Colonic mucosa (tissue), 4 donors: ENCODE data around the gene CYBB. TPM values are rescaled to one million over a fixed set of nuclear protein-coding genes. Genes with fewer than 3 reads are reported as not detected.
A peak's percentile ranks its signal among the peaks of the same experiment; 100 is the strongest.

Experiments used
- DNase-seq: peaks from one replicate; pipeline ENCODE4 v3.0.0-alpha.2; 2020
- H3K27ac ChIP-seq: fragments of 200-600 bp; one replicate; pipeline ENCODE4 v1.8.0; 2021
- H3K27me3 ChIP-seq: fragments of 200-600 bp; one replicate; pipeline ENCODE4 v1.8.0; 2021
- H3K36me3 ChIP-seq: fragments of 200-600 bp; one replicate; pipeline ENCODE4 v1.8.0; 2021
- H3K4me1 ChIP-seq: fragments of 200-600 bp; one replicate; pipeline ENCODE4 v1.8.0; 2021; ENCODE audit warnings: mild to moderate bottlenecking
- H3K4me3 ChIP-seq: fragments of 200-600 bp; one replicate; pipeline ENCODE4 v1.8.0; 2021
- H3K9ac ChIP-seq, 2 donors: one replicate each; pipeline ENCODE4 v1.7.0; 2013; ENCODE audit warnings: control low read depth in 2 of 2, low read depth in 2 of 2, low read length in 2 of 2
- H3K9me3 ChIP-seq: fragments of 200-600 bp; one replicate; pipeline ENCODE4 v1.8.0; 2021
- intact Hi-C: fragments of 100-400 bp; cut with DNase I; formaldehyde crosslinking; loops from one replicate; pipeline ENCODE4 v1.14.1; 2022
- total RNA-seq, 2 donors: library from RNA; stranded (reverse); fragmentation: NEBNext Ultra II Directional in 1 of 2; extraction: Animal tissue kit (Norgen Biotek cat#: 25700) in 1 of 2; gene quantifications; one replicate each; pipeline ENCODE4 v1.2.1, GENCODE V29; 2021
- TF ChIP-seq, protein P1 (sequence below): fragments of 200-600 bp; IDR thresholded peaks from one replicate; pipeline ENCODE4 v1.8.0; 2022; ENCODE audit warnings: antibody characterized with exemption, mild to moderate bottlenecking
- donor health status: healthy.
- donor health status: DM: no; HTN: no; CAD: no.
- donor health status: DM: no; HTN: no; CAD: no.

The CYBB gene
- total RNA-seq, 2 donors from 2014 or later: 7.7 to 18.6 TPM

- Histone ChIP-seq H3K4me1 (no peaks in the 10 kb centered on the region), H3K9ac (no peak overlapping the region), H3K4me3 (no peak overlapping the region), H3K27ac (no peak overlapping the region), H3K36me3 (no peaks in the 10 kb centered on the region), H3K9me3 (no peaks in the 10 kb centered on the region), H3K27me3 (peaks cover 5% of the 10 kb centered on the region)
- peak; percentile 36 for DNase-seq
- intact Hi-C loops: no loop called here
- TF ChIP-seq, protein P1, sequence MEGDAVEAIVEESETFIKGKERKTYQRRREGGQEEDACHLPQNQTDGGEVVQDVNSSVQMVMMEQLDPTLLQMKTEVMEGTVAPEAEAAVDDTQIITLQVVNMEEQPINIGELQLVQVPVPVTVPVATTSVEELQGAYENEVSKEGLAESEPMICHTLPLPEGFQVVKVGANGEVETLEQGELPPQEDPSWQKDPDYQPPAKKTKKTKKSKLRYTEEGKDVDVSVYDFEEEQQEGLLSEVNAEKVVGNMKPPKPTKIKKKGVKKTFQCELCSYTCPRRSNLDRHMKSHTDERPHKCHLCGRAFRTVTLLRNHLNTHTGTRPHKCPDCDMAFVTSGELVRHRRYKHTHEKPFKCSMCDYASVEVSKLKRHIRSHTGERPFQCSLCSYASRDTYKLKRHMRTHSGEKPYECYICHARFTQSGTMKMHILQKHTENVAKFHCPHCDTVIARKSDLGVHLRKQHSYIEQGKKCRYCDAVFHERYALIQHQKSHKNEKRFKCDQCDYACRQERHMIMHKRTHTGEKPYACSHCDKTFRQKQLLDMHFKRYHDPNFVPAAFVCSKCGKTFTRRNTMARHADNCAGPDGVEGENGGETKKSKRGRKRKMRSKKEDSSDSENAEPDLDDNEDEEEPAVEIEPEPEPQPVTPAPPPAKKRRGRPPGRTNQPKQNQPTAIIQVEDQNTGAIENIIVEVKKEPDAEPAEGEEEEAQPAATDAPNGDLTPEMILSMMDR: no peak
These were observed 38.2 kb downstream of the CYBB start for GRCh38 chrX:37818031-37818430.

DNA sequence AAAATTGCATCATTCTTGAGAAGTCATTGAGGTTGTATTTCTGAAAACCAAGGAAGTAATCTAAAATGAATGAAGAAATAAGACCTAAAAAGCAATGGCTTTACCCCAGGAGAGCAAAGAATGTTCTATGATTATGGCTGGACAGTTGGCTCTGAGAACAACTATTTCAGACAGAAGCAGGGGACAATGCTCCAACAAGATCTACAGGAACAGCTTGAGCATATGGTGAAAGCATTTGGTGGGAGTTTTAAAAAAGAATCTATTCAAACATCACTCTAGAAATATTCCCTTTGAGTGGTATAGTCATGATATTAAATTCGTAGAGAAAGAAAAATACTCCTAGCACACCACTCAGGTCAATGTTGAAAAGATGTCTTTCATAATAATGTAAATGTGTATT, 40.8 kb downstream of the CYBB start:
- intact Hi-C loops: loop anchor here (5.0 kb wide), 1 partner anchor 73 kb away; no protein-coding TSS in a partner anchor
- Histone ChIP-seq H3K9me3 (no peaks in the 10 kb centered on the region), H3K4me3 (no peak overlapping the region), H3K27me3 (peaks cover 5% of the 10 kb centered on the region), H3K36me3 (no peaks in the 10 kb centered on the region), H3K9ac (no peak overlapping the region), H3K27ac (no peak overlapping the region), H3K4me1 (no peaks in the 10 kb centered on the region)
- TF ChIP-seq, protein P1: no peak
- DNase-seq: no peak

- TF ChIP-seq, protein P1: no peak
- no peak overlapping the region for H3K27ac ChIP-seq
- H3K27me3 ChIP-seq: no peaks in the 10 kb centered on the region
- DNase-seq: no peak
- no peak overlapping the region for H3K4me3 ChIP-seq
- no peaks in the 10 kb centered on the region for H3K36me3 ChIP-seq
- H3K9me3 ChIP-seq: no peaks in the 10 kb centered on the region
- H3K9ac ChIP-seq: no peak overlapping the region
- intact Hi-C loops: loop anchor here (5.0 kb wide), 2 partner anchors 77 to 317 kb away; no protein-coding TSS in a partner anchor
- H3K4me1 ChIP-seq: no peaks in the 10 kb centered on the region
These were observed 44.8 kb downstream of the CYBB start for GRCh38 chrX:37824491-37825214.

- H3K9ac ChIP-seq: no peak overlapping the region
- DNase-seq: peak; percentile 68
- H3K9me3 ChIP-seq: no peaks in the 10 kb centered on the region
- no peaks in the 10 kb centered on the region for H3K4me1 ChIP-seq
- no peaks in the 10 kb centered on the region for H3K36me3 ChIP-seq
- no peaks in the 10 kb centered on the region for H3K27me3 ChIP-seq
- intact Hi-C loops: loop anchor here (5.0 kb wide), 1 partner anchor 318 kb away; no protein-coding TSS in a partner anchor
- no peak overlapping the region for H3K27ac ChIP-seq
- H3K4me3 ChIP-seq: no peak overlapping the region
- TF ChIP-seq, protein P1: peak; percentile 89
These were observed 45.5 kb downstream of the CYBB start for GRCh38 chrX:37825215-37825842.

DNA sequence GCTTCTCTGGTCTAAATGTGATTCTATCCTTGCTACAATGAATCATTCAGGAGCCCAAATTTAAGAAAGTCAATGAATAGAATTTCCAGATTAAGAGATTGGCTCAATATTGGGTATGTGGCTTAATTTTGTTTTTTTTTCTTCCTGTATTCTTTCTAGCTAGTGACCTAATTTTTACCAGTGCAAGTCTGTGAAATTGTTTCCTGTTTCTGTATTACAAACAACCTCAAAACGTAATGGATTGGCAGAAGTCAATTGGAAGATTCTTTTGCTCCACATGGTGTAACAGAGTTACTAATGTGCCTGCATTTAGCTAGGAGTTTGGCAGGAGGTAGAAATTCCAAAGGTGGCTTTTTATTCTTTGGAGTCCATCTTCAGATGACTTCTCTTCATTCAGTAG, 49.9 kb downstream of the CYBB start:
- H3K27ac ChIP-seq: no peak overlapping the region
- no peaks in the 10 kb centered on the region for H3K4me1 ChIP-seq
- H3K9ac ChIP-seq: no peak overlapping the region
- no peak for DNase-seq
- H3K9me3 ChIP-seq: no peaks in the 10 kb centered on the region
- intact Hi-C loops: loop anchor here (5.0 kb wide), 1 partner anchor 322 kb away; no protein-coding TSS in a partner anchor
- H3K4me3 ChIP-seq: no peak overlapping the region
- H3K36me3 ChIP-seq: no peaks in the 10 kb centered on the region
- TF ChIP-seq, protein P1: no peak
- no peaks in the 10 kb centered on the region for H3K27me3 ChIP-seq
